NCI-H82 (cell line): ENCODE measurements around the gene CXXC1.
"Not testable (repeated sequence)": the region's sequence is repeated elsewhere in the genome, so short reads cannot be mapped to it uniquely, and the experiment has no call there.

ENCODE experiments used
- DNase-seq: peaks from one replicate; lab custom pipeline; 2025; lab: John Stamatoyannopoulos, UW

The CXXC1 gene

DNA sequence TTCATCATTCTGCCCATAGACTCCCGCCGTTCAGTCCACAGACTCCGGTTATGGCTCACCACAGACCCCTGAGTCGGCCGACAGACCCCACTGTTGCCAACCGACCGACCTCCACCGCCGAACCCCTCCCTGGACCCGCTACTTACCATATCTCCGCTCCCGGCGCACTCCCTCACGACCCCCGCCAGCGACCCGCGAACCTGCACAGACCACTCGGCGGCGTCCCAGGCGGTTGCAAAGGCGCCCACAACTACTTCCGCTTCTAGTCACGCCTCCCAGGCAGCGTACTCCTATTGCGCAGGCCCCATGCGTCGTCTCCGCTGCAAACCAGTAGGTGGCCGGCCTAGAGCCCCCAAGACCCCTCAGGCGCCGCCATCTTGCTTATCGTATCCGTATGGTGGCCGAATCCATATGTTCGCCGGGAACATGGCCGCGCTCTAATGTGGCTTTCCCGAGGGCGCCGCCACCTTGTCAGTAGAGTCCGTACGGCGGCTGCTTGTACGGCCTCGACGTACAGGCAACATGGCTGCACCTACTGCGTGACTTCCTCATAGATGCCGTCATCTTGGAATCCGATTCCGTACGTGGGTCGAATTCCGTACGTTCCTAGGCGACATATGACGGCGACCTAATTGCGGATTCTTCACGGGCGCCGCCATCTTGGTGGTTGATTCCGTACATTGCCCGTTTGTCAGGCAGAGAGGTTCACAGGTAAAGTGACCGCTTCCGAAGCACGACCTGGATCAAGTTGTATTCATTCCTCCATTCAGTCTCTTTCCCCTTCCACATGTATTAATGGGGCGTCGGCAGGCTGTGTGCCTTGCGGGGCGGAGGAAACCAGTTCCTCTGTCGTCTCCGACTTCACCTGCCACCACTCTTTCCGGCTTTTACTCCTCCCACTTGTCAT is at the start of gene CXXC1:
Gene CXXC1 (minus strand): TSS at position 252 of the 907 bp plus-strand sequence. CDS start 103 bp downstream, at position 149.
- DNase-seq = peak; percentile 100

DNA sequence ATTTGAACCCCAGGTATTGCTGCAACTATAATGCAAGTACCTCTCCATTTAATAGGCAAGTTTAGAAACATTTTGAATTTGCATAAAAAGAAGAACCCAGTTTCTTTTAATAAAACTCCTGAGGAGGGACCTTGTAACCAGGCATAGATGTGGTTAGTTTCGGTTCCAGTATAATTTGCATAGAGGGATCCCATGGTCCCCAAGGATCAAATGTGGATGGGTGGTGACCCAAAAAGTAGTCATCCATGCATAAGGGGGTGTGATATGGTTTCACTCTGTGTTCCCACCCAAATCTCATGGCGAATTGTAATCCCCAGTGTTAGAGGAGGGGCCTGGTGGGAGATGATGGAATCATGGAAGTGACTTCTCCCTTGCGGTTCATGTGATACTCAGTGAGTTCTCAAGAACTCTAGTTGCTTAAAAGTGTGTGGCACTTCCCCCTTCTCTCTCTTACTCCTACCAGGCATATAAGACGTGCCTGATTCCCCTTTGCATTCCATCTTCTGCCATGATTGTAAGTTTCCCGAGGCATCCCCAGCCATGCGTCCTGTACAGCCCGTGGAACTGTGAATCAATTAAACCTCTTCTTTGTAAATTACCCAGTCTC is 47.2 kb upstream of the CXXC1 start:
- DNase-seq = no peak

DNA sequence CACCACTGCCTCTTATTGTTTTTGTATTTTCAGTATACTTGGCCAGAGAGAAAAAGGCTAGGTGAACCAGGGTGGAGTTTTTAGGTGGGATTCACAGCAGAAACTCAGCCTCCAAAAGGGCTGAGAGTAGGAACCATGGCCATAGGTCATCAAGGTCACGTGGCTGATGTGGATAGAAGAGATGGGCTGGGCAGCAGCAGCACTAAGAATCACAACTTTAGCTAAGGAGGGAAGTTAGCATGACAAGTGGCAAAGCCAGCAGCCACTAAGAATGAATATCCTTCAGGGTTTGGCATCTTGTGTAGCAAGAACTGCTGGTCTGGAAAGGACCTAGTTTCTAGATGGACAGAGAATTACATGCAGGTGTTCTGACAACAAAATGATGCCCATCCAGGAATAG is 44.2 kb upstream of the CXXC1 start:
- DNase-seq = no peak

DNA sequence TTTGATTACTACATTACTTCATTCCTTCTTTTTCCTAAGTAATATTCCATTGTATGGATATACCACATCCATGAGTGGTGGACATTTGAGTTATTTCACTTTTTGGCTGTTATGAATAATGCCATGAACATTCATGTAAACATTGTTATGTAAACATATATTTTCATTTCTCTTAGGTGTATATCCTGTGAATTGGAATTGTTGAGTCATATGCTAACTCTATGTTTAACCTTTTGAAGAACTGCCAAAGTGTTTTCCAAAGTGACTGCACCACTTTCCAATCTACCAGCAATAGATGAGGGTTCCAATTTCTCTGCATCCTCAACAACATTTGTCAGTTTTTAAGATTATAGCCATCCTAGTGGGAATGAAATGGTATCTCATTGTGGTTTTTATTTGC is 42.7 kb upstream of the CXXC1 start:
- DNase-seq = no peak

DNA sequence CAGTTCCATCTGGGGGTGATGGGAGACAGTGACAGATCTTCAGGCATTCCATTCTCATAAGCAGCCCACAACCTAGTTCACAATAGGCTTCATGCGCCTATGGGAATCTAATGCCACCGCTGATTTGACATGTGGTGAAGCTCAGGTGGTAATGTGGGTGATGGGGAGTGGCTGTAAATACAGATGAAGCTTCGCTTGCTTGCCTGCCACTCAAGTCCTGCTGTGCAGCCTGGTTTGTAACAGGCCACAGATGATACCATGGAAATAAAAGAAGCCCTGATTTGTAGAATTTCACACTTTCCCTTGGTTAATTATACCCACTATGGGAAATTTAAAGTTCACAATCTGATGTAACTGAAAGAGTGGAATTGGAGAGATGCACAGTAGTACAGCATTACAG is 40.5 kb upstream of the CXXC1 start:
- DNase-seq = no peak

DNA sequence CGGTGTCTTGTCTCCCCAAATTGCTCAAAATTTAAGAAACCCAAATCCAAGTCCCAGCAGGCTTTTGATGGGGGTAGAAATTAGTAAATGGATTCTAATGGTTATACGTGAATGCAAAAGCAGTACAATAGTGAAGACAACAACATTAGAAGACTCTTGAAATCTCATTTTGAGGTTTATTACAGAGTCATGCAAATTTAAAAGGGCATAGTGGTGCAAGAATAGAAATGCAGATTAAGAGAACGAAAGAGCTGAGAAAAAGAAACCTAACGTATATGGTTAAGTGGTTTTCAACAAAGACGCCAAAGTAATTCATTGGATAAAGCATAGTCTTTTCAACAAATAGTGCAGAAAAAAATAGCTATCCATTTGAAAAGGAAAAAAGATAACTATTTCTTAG is 33.2 kb upstream of the CXXC1 start:
- DNase-seq = no peak

DNA sequence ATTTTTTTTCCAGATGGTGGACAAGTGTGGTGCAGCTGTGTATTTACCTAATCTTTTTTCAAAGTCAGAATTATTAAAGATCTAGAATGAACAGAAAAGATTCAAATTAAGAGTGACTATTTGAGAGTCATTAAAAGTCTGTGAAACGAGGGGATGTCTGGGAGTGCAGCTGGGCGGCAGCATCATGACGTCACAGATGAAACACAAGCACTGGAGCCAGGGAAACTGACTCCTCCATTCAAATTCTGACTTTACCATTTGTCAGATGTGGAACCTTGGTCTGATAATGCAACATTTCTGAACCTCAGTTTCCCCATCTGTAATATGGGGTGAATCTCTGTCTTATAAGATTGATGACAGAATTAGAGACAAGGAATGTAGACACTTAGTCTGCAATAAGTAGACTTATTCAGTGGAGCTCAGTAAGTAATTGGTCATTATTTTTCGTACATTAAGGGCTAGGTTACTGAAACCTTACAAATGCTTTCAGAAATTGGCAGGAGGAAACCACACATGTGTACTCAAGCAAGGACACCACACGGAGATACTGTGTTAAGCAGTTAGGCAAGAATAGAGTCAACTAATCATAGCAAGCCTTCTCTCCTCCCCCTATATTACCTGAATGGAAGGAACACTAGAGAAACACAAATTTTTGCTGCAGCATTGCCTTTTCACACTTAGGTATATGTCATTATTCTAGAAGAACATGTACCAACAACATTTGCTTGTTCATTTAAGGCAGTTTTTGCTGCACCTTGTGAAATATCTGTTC is 27.8 kb upstream of the CXXC1 start:
- no peak for DNase-seq

DNA sequence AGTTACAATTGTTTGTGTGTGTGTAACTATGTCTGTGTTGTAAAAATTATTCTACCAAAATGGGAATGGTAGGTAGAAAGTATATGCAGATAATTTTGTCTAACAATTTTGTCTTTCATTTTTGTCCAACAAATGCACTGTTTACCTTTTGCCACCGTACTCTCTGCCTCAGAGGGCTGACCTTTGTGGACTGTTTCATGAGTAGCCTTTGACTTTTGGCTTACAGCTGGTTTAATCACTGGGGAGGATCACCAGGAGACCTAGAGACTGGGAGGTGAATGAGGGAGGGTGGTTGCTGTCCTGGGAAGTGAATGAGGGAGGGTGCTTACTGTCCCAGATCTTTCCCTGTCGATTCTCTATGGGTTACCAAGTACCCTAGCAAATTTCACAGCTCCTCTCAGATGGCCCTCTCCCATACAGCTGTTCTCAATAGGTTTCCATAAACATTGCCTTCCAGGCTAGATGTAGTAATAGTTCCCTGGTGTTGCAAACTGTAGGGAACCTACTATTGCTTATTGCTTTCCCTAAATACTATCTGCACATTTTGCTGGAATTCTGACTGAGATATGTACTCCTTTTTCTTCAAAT is 26.5 kb upstream of the CXXC1 start:
- no peak for DNase-seq

DNA sequence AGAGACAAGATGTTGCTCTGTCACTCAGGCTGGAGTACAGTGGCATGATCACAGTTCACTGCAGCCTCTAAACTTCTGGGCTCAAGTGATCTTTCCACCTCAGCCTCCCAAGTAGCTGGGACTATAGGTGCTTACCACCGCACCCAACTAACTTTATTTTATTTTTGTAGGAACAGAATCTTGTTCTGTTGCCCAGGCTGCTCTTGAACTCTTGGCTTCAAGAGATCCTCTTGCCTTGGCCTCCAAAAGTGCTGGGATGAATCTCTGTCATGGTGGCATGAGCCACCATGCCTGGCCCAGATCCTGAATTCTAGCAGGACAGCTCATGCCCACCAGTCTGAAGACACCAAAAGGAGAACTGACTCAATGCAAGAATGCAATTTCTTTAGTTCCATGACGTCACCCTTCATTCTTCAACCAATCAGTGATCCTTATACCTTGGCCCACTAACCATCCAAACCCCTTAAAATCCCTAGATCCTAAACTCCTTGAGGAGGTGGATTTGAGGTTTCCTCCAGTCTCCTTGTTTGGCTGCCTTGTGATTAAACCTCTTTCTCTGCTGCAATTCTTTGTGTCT is 25.6 kb upstream of the CXXC1 start:
- no peak for DNase-seq

DNA sequence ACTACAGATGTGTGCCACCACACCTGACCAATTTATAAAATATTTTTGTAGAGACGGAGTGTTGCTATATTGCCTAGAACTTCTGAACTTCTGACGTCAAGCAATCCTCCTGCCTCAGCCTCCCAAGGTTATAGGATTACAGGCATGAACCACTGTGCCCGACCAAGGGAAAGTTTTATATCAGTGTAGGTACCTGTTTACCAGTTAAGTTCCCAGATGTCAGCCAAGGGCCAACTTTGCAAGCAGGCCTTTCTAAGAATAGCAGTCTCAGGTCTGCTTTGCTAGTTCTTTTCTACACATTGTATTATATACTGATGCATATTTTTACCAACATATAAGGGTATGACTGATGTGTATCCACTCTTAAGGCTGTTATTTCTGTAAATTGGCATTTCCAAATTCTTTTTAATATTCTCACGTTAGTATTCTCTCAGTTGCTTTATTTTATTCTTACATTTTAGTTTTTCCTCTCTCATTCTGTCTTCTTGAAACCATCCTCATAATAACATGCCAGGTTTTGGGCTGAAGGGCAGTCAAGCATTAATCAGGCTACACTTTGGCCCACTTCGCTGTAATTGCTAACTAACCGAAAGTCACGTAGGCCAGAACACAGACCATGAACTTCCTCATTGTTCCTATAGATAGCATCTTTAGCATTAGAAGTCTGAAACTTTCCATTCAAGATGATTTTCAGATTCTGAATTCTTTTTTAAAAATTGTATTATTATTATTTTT is 25.0 kb upstream of the CXXC1 start:
- DNase-seq = no peak

DNA sequence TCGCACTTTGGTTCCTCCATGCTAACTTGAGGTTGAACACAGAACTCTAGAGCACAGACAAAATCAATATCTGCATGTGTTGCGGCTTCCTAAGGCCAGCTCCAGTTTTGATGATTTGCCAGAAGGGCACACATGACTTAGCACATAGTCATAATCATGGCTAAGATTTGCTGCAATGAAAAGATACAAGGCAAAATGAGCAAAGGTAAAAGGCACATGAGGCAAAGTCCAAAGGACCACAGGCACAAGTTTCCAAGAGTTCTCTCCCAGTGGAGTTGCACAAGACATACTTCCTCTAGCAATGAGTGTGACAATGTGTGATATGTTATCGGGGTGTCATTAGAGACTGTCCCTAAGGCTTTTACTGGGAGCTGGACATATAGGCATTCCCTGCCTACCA is 24.2 kb upstream of the CXXC1 start:
- DNase-seq = no peak

DNA sequence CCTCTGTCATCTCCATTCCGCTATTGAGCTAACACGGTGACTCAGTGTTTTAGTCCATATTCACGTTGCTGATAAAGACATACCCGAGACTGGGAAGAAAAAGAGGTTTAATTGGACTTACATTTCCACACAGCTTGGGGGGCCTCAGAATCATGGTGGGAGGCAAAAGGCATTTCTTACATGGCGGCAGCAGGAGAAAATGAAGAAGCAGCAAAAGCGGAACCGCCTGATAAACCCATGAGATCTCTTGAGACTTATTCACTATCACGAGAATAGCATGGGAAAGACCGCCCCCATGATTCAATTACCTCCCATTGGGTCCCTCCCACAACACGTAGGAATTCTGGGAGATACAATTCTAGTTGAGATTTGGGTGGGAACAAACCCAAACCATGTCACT is 22.6 kb upstream of the CXXC1 start:
- no peak for DNase-seq

DNA sequence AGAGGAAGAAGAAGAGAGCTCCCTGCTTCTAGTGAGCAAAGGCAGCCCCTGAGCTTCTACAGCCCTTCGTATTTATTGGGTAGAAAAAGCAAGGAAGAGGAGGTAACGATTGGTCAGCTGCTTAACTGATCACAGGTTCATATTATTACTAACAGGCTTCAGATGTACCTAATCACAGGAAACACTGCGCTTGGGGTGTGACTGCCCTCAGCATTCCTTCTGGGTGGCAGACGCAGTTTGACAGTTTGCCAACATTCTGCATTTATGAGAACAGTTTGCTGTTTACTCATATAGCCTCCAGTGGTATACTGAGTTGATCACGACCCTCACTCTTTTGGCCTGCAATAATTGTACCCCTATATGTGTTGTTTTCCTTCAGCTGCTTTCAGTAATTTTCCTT is 21.4 kb upstream of the CXXC1 start:
- DNase-seq = not testable (repeated sequence)

DNA sequence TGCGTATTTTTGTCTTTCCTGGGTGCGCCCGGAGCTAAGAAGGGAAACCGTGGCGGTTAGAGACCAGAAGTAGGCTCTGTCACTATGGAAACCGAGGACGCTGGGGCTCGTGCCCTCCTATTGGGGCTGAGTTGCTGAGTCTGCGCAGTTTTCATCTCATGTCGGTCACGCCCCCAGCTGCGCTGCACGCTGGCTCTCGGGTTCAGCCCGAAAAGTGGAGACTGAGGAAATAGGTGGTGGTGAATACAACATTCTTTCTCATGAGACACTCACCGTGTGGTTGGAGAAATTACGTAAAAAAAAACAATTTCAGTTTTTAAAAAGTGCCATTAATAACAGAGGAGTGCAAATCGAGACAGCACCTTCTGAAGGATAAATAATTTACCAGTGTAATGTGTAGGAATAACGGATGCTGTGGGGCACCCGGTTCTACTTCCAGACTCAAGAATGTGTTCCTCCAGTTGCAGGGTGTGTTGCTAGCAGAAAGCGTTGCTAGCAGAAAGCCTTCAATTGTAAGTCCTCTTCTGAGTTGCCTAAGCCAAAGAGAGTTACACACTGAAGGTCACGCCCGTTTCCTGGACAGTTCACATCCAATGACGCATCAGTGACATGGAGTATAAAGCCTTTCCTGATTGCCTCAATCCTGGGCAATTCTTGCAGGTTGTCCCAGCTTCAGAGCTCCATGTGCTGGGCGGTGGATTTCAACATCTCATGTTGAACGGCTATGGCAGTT is 20.4 kb upstream of the CXXC1 start:
- peak; percentile 89 for DNase-seq

DNA sequence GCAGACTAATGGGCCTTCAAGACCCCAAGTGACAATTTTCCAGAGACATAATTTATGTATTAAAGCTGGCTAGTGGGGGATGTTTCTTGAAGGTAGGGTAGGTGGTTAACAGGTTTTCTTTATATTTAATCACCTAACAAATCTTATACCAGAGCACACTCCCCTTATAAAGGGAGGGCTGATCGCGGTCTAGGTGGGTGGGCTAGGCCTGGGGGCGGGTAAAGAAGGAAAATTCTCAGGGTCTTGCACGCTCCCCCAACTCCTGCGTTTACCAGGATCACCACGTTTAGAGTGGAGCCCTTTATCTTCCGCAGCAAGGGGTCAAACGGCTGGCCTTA is 19.9 kb upstream of the CXXC1 start:
- DNase-seq = no peak

DNA sequence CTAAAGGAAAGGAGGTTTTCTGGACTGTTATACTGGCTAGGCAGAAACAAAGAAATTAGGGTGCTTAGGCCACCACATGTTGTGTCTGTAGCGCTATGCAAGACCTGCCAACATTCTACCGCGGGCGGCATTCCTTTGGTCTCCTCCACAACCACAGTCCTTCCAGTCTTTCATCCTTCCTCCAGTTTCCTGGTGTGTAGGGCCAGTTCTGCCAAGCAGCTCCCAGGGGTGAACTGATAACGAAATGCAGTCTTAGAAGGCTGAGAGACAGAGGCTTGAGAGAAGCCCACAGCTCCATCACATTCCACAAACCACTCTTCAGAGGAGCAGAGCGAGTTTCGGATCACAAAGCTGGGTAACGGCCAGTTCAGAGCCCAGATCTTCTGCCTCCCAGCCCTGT is 19.5 kb upstream of the CXXC1 start:
- DNase-seq = no peak

DNA sequence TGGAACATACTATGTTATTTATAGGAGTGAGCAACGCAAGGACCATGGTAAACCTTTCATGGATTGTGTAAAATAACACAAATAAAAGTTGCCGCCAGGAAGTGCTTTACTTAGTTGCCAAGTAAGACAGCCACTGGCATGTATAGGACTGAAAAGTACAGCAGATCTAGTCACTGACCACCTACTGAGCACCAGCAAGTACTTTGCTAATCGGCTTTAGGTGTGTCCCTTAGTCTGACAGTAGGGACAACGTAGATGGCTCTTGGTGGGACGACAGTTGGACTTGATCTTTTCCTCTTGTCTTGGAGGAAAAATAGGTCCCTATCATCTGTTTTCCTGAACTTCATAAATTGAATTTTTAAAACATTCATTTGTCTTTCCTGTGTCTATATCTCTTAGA is 13.6 kb upstream of the CXXC1 start:
- DNase-seq = no peak

DNA sequence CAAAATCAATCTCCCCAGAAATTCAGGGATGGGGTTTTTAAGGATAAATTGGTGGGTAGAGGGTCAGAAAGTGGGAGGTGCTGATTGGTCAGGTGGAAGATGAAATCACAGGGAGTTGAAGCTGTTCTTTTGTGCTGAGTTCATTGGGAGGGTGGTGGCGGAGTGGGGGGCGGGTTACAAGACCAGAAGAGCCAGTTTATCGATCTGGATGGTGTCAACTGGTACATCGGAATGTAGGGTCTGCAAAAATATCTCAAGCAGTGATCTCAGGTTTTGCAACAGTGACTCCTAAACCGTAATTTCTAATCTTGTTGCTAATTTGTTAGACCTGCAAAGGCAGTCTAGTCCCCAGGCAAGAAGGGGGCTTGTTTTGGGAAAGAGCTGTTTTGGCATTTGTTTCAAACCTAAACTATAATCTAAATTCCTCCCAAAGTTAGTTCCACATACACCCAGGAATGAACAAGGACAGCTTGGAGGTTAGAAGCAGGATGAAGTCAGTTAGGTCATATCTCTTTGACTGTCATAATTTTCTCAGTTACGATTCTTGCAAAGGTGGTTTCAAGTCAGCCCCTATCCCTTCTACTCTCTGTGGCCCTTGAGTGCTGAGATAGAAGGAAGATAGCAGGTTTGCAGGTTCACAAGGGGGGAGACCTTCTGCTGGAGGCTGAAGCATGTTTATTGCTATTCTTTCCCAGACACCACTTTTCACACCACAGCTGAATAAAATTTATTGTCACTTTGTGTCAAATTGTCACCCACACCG is 12.3 kb upstream of the CXXC1 start:
- no peak for DNase-seq

DNA sequence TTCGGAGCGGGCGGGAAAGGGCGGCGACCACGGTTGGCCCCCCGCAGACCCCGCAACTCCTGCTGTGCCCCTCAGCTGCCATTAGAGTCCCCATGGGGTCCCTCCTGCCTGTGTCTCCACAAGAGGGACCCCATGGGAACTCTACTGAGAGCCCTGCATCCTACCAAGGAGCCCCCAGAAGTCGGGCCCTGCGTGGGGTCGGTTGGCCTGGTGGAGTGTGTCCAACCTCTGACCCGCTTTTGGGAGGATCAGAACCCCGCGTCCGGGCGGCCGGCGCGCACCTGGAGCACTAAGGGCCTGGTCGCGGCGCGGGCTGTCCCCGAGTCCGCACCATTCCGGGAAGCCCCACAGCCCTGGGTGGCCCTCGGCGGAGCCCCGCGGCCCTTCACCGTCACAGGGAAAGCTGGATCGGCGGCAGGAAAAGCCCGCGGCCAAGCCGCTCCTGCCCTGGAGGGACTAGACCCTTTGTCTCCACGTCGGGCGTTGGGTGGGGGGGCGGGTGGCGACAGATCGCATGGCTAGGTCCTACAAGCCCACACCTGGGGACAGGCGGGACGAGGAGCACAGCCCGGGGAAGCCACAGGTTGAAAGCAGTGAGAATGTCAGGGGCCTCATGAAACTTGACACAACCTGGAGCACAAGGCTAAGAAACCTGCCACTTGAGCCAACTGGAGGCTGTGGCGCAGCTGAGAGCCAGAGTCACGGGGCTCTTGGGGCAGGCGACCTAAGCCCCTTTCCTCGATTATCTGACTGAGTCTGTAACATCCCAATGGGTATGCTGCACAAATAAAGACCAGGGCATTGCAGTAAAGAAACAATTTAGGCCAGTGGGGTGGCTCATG is 11.2 kb upstream of the CXXC1 start:
- no peak for DNase-seq
